B cell (primary cell): Measurements from ENCODE around the gene TMEM131L. TPM values are rescaled to one million over a fixed set of nuclear protein-coding genes. Genes with fewer than 3 reads are reported as not detected.

ENCODE experiments used
- ATAC-seq: fragments of 200-7000 bp; cut with Tn5 transposase; one replicate; pipeline ENCODE4 v1.10.0; 2021; ENCODE audit warnings: low read depth, mild to moderate bottlenecking, moderate number of reproducible peaks, moderate library complexity
- CTCF ChIA-PET: fragments of 350-600 bp; sonication (Branson Sonifier 250); formaldehyde crosslinking; loops from one replicate; lab custom pipeline; 2021; ENCODE audit warnings: antibody characterized with exemption, inconsistent platforms; lab: Charles Lee
- POLR2A ChIA-PET: fragments of 350-600 bp; sonication (Branson Sonifier 250); formaldehyde crosslinking; loops from one replicate; lab custom pipeline; 2021; ENCODE audit warnings: antibody characterized with exemption; lab: Charles Lee
- DNase-seq: peaks from one replicate; pipeline ENCODE4 v3.0.0; 2013
- H2AFZ ChIP-seq: 2 replicates; pipeline ENCODE4 v1.6.1; 2012; ENCODE audit warnings: mild to moderate bottlenecking, low read depth, low read length; ENCODE audit not compliant: insufficient read depth, poor library complexity, severe bottlenecking
- H3K27ac ChIP-seq, 2 donors: 1 replicate in 1 of 2; 2 replicates in 1 of 2; pipeline ENCODE4 v1.5.1; 2012 to 2013; ENCODE audit warnings: low read length in 2 of 2, mild to moderate bottlenecking in 2 of 2, moderate library complexity in 1 of 2
- H3K27me3 ChIP-seq, 4 experiments: fragments of 200-600 bp in 1 of 4; sonication (generic) in 1 of 4; replicated peaks in 1 of 4; 1 replicate in 2 of 4; 2 replicates in 2 of 4; pipeline versions ENCODE4 v1.6.1 to v1.7.0; 2013 to 2016; ENCODE audit warnings: low read length in 3 of 4, mild to moderate bottlenecking in 2 of 4, mixed read lengths in 1 of 4, moderate library complexity in 1 of 4; ENCODE audit not compliant: insufficient read depth in 4 of 4, control insufficient read depth in 3 of 4; ENCODE audit errors: control extremely low read depth in 1 of 4
- H3K36me3 ChIP-seq, 2 experiments: replicated peaks in 1 of 2; 1 replicate in 1 of 2; 2 replicates in 1 of 2; pipeline versions ENCODE4 v1.6.1 to v1.7.1; 2013; ENCODE audit warnings: low read length in 1 of 2; ENCODE audit not compliant: insufficient read depth in 2 of 2, control insufficient read depth in 1 of 2; ENCODE audit errors: control extremely low read depth in 1 of 2, extremely low read depth in 1 of 2
- H3K4me1 ChIP-seq, 2 donors: fragments of 200-600 bp in 1 of 2; sonication (generic) in 1 of 2; 1 replicate in 1 of 2; 2 replicates in 1 of 2; pipeline versions ENCODE4 v1.5.1 to v1.6.1; 2013 to 2017; ENCODE audit warnings: low read length in 2 of 2; ENCODE audit not compliant: control insufficient read depth in 2 of 2, insufficient read depth in 2 of 2
- H3K4me2 ChIP-seq: replicated peaks from 2 replicates; pipeline ENCODE3; 2012; ENCODE audit warnings: mild to moderate bottlenecking, low read depth, low read length; ENCODE audit not compliant: poor library complexity, severe bottlenecking
- H3K4me3 ChIP-seq, 5 experiments: fragments of 200-600 bp in 1 of 5; sonication (generic) in 1 of 5; 1 replicate in 3 of 5; 2 replicates in 2 of 5; pipeline versions ENCODE4 v1.5.1 to v1.7.0; 2011 to 2016; ENCODE audit warnings: low read length in 4 of 5, mild to moderate bottlenecking in 4 of 5, low read depth in 2 of 5, control low read depth in 1 of 5, moderate library complexity in 1 of 5; ENCODE audit not compliant: insufficient read depth in 1 of 5; ENCODE audit errors: control extremely low read depth in 1 of 5, extremely low read depth in 1 of 5
- H3K79me2 ChIP-seq: fragments of 200-600 bp; sonication (generic); one replicate; pipeline ENCODE4 v1.6.0; 2016; ENCODE audit warnings: low read length; ENCODE audit not compliant: control insufficient read depth, insufficient read depth
- H3K9ac ChIP-seq: fragments of 200-600 bp; sonication (generic); 2 replicates; pipeline ENCODE4 v1.6.1; 2017; ENCODE audit warnings: mild to moderate bottlenecking, low read length, moderate library complexity
- H3K9me3 ChIP-seq, 3 donors: one replicate each; pipeline versions ENCODE4 v1.6.1 to v1.7.1; 2013; ENCODE audit warnings: low read length in 2 of 3; ENCODE audit not compliant: control insufficient read depth in 2 of 3, insufficient read depth in 1 of 3; ENCODE audit errors: control extremely low read depth in 1 of 3
- H4K20me1 ChIP-seq: 2 replicates; pipeline ENCODE4 v1.6.0; 2012; ENCODE audit warnings: mild to moderate bottlenecking, low read length; ENCODE audit not compliant: insufficient read depth, control insufficient read depth, poor library complexity, severe bottlenecking
- H3K27ac Mint-ChIP-seq: one replicate; pipeline ENCODE4 v1.8.0; 2021; ENCODE audit warnings: mixed read lengths
- H3K27me3 Mint-ChIP-seq: one replicate; pipeline ENCODE4 v1.8.0; 2021; ENCODE audit warnings: mixed read lengths
- H3K4me1 Mint-ChIP-seq: one replicate; pipeline ENCODE4 v1.8.0; 2021; ENCODE audit warnings: mixed read lengths
- H3K4me3 Mint-ChIP-seq: one replicate; pipeline ENCODE4 v1.8.0; 2021; ENCODE audit warnings: mixed read lengths
- H3K9me3 Mint-ChIP-seq: one replicate; pipeline ENCODE4 v1.8.0; 2022; ENCODE audit warnings: mixed read lengths; ENCODE audit not compliant: insufficient read depth
- CTCF ChIP-seq: fragments of 200-600 bp; IDR thresholded peaks from one replicate; pipeline ENCODE4 v1.8.0; 2022; ENCODE audit warnings: antibody characterized with exemption, mild to moderate bottlenecking
- EZH2 ChIP-seq: IDR thresholded peaks from 2 replicates; pipeline ENCODE4 v1.6.1; 2012; ENCODE audit warnings: borderline replicate concordance, low read depth, mild to moderate bottlenecking, moderate library complexity, low read length; ENCODE audit not compliant: insufficient read depth, poor library complexity, severe bottlenecking
- WGBS: methylation state at CpG from one replicate; pipeline ENCODE4 v1.1.5; 2013; ENCODE audit warnings: missing lambda C conversion rate; ENCODE audit not compliant: insufficient coverage; 5-methylcytosine and 5-hydroxymethylcytosine counted together
- intact Hi-C: fragments of 100-400 bp; cut with micrococcal nuclease; formaldehyde crosslinking; loops from one replicate; pipeline ENCODE4 v1.10.0; 2022
- polyA plus RNA-seq: library from polyadenylated mRNA; depleted of rRNA; stranded (reverse); fragments of >200 nt; gene quantifications from 2 replicates; pipeline ENCODE4 v1.2.3, GENCODE V29; 2012
- total RNA-seq, 2 donors: library from RNA; stranded (reverse); fragments of 120-200 nt in 1 of 2; gene quantifications; 1 replicate in 1 of 2; 2 replicates in 1 of 2; pipeline versions ENCODE4 v1.2.3 to v1.2.4, GENCODE V29; 2013 to 2022

The TMEM131L gene
- total and polyA plus RNA-seq, 2 donors (not counting 1 experiment from before 2014, with no cell fraction given) = 56.4 to 120 TPM

GRCh38 chr4:153506341-153507309 lies 40.5 kb downstream of the TMEM131L start:
- no peaks in the 10 kb centered on the region for H3K27me3 Mint-ChIP-seq
- intact Hi-C loops = no loop called here
- Histone ChIP-seq H3K27ac (peak overlapping the region in 1 of 2 donors; percentile 51), H3K36me3 (peaks cover 18 to 61% of the 10 kb centered on the region in 2 experiments), H4K20me1 (peaks cover 92% of the 10 kb centered on the region), H3K27me3 (no peaks in the 10 kb centered on the region), H3K9me3 (no peaks in the 10 kb centered on the region), H3K4me3 (no peak overlapping the region), H3K9ac (no peak overlapping the region), H2AFZ (no peak overlapping the region), H3K79me2 (peaks cover 100% of the 10 kb centered on the region), H3K4me1 (peaks cover 15 to 26% of the 10 kb centered on the region in 2 donors), H3K4me2 (no peak overlapping the region)
- H3K9me3 Mint-ChIP-seq = peaks cover 2% of the 10 kb centered on the region
- H3K27ac Mint-ChIP-seq = peak overlapping the region; percentile 73
- TF ChIP-seq CTCF = no peak
- no peak for TF ChIP-seq EZH2
- CTCF ChIA-PET = no interaction called here
- DNase-seq (no peak), ATAC-seq (no peak)
- WGBS = 97% methylated on average over 8 of the region's 11 CpGs
- no peak overlapping the region for H3K4me3 Mint-ChIP-seq
- peaks cover 69% of the 10 kb centered on the region for H3K4me1 Mint-ChIP-seq
- POLR2A ChIA-PET = interaction anchor here (1.1 kb wide), 1 partner anchor 9 kb away, joined by 9 read pairs; no protein-coding TSS in a partner anchor
